Erythroblast (primary cell): Measurements from ENCODE around the gene BST2.

ENCODE experiments used
- GATA1 ChIP-seq: IDR thresholded peaks from 2 replicates; pipeline ENCODE4 v1.6.1; 2011; ENCODE audit warnings: low read depth, mild to moderate bottlenecking, control low read depth, low read length, moderate library complexity
- POLR2A ChIP-seq: IDR thresholded peaks from 2 replicates; pipeline ENCODE4 v1.6.1; 2011; ENCODE audit warnings: mild to moderate bottlenecking, low read length

GRCh38 chr19:17450264-17451075 is 45.0 kb upstream of the BST2 start:
- TF ChIP-seq POLR2A (no peak), GATA1 (no peak)
